ENCODE measurements around the gene OLFML2B.

- TF ChIP-seq GATA3 (IDR thresholded peaks at IDR 0.05; ENCODE audit: low read depth, low read length) (no peak), GATA2 (IDR thresholded peaks at IDR 0.05; ENCODE audit: low read depth, low read length) (no peak)
These were observed 9.5 kb downstream of the OLFML2B start for GRCh38 chr1:162014202-162014601.
